Type B pancreatic cell (in vitro differentiated cells): ENCODE measurements around the gene SPATA3. TPM values are rescaled to one million over a fixed set of nuclear protein-coding genes. Genes with fewer than 3 reads are reported as not detected.
A peak's percentile ranks its signal among the peaks of the same experiment; 100 is the strongest.

Experiments used
- DNase-seq: peaks from one replicate; pipeline ENCODE4 v3.0.0; 2021; ENCODE audit warnings: mixed read lengths; ENCODE audit not compliant: unreplicated experiment; ENCODE audit errors: extremely low spot score
- H3K27ac Mint-ChIP-seq: 2 replicates; pipeline ENCODE4 v1.8.0; 2021; ENCODE audit warnings: mild to moderate bottlenecking, mixed read lengths
- H3K27me3 Mint-ChIP-seq: 2 replicates; pipeline ENCODE4 v1.8.0; 2021; ENCODE audit warnings: mixed read lengths
- H3K36me3 Mint-ChIP-seq: 2 replicates; pipeline ENCODE4 v1.8.0; 2021; ENCODE audit warnings: mixed read lengths
- H3K4me1 Mint-ChIP-seq: one replicate; pipeline ENCODE4 v1.8.0; 2021; ENCODE audit warnings: mixed read lengths; ENCODE audit not compliant: unreplicated experiment
- H3K4me3 Mint-ChIP-seq: 2 replicates; pipeline ENCODE4 v1.8.0; 2021; ENCODE audit warnings: mild to moderate bottlenecking, mixed read lengths
- H3K9me3 Mint-ChIP-seq: 2 replicates; pipeline ENCODE4 v1.8.0; 2021; ENCODE audit warnings: mixed read lengths
- CTCF ChIP-seq: fragments of 200-600 bp; sonication (generic); conservative IDR thresholded peaks from 2 replicates; pipeline ENCODE4 v1.5.0; 2021; ENCODE audit warnings: antibody characterized with exemption, mild to moderate bottlenecking
- total RNA-seq: library from RNA; stranded (reverse); gene quantifications from 2 replicates; pipeline ENCODE4 v1.2.1, GENCODE V29; 2021; ENCODE audit warnings: low replicate concordance

Gene SPATA3
- total RNA-seq, 1 donor from 2014 or later: not detected

GRCh38 chr2:231034291-231034882 is 38.5 kb downstream of the SPATA3 start:
- Mint-ChIP-seq H3K27ac (peak overlapping the region; percentile 85), H3K36me3 (no peaks in the 10 kb centered on the region), H3K27me3 (peaks cover 65% of the 10 kb centered on the region), H3K4me3 (peak overlapping the region; percentile 46), H3K9me3 (no peaks in the 10 kb centered on the region), H3K4me1 (peaks cover 4% of the 10 kb centered on the region)
- TF ChIP-seq CTCF: no peak
- DNase-seq: no peak

- Mint-ChIP-seq H3K4me1 (peaks cover 4% of the 10 kb centered on the region), H3K27ac (no peak overlapping the region), H3K9me3 (no peaks in the 10 kb centered on the region), H3K36me3 (no peaks in the 10 kb centered on the region), H3K27me3 (peaks cover 83% of the 10 kb centered on the region), H3K4me3 (peak overlapping the region; percentile 74)
- no peak for TF ChIP-seq CTCF
- no peak for DNase-seq
These were observed 40.2 kb downstream of the SPATA3 start for GRCh38 chr2:231036131-231036530.

GRCh38 chr2:231036578-231037106 is 40.7 kb downstream of the SPATA3 start:
- Mint-ChIP-seq H3K36me3 (no peaks in the 10 kb centered on the region), H3K27me3 (peaks cover 85% of the 10 kb centered on the region), H3K27ac (no peak overlapping the region), H3K4me3 (peak overlapping the region; percentile 74), H3K9me3 (no peaks in the 10 kb centered on the region), H3K4me1 (peaks cover 4% of the 10 kb centered on the region)
- no peak for TF ChIP-seq CTCF
- no peak for DNase-seq

- H3K36me3 Mint-ChIP-seq: no peaks in the 10 kb centered on the region
- no peak within 1 kb of the TSS for H3K27ac Mint-ChIP-seq
- H3K27me3 Mint-ChIP-seq: peaks cover 87% of the 10 kb centered on the region
- peaks cover 4% of the 10 kb centered on the region for H3K4me1 Mint-ChIP-seq
- peak within 1 kb of the TSS; percentile 81 for H3K4me3 Mint-ChIP-seq
- TF ChIP-seq CTCF: no peak
- DNase-seq: no peak
- H3K9me3 Mint-ChIP-seq: no peaks in the 10 kb centered on the region
These were observed 41.3 kb downstream of the SPATA3 start, which contains the start of gene C2orf72 for GRCh38 chr2:231037202-231037730. Gene C2orf72 (plus strand): TSS chr2:231037523. CDS start chr2:231037566, 43 bp downstream.

- Mint-ChIP-seq H3K27me3 (peaks cover 85% of the 10 kb centered on the region), H3K9me3 (no peaks in the 10 kb centered on the region), H3K36me3 (no peaks in the 10 kb centered on the region), H3K4me1 (peaks cover 4% of the 10 kb centered on the region), H3K4me3 (peak overlapping the region; percentile 81), H3K27ac (no peak overlapping the region)
- DNase-seq: no peak
- no peak for TF ChIP-seq CTCF
These were observed 42.0 kb downstream of the SPATA3 start for GRCh38 chr2:231037731-231038482.
